ENCODE data around the gene DCAF6.
"Not testable (repeated sequence)": the region's sequence is repeated elsewhere in the genome, so short reads cannot be mapped to it uniquely, and the experiment has no call there.

The DCAF6 gene

GRCh38 chr1:167936068-167936929 lies at the start of gene DCAF6:
Gene DCAF6 (plus strand): TSS chr1:167936683. CDS start chr1:167936912, 229 bp downstream.
- peak; percentile 99 for DNase-seq
- TF ChIP-seq GATA1 (IDR thresholded peaks at IDR 0.05; ENCODE audit: low read depth, low read length): no peak
- TF ChIP-seq POLR2A (IDR thresholded peaks at IDR 0.05; ENCODE audit: low read length): peak; percentile 94

GRCh38 chr1:167887187-167887586 lies 49.3 kb upstream of the DCAF6 start:
- not testable (repeated sequence) for DNase-seq

GRCh38 chr1:167890400-167890799 lies 46.1 kb upstream of the DCAF6 start:
- no peak for DNase-seq
- TF ChIP-seq POLR2A (IDR thresholded peaks at IDR 0.05; ENCODE audit: low read length) (no peak), GATA1 (IDR thresholded peaks at IDR 0.05; ENCODE audit: low read depth, low read length) (no peak)

GRCh38 chr1:167893798-167894197 lies 42.7 kb upstream of the DCAF6 start:
- TF ChIP-seq GATA1 (IDR thresholded peaks at IDR 0.05; ENCODE audit: low read depth, low read length): no peak
- TF ChIP-seq POLR2A (IDR thresholded peaks at IDR 0.05; ENCODE audit: low read length): no peak
- DNase-seq: no peak

GRCh38 chr1:167898578-167899222 lies 37.8 kb upstream of the DCAF6 start:
- TF ChIP-seq GATA1 (IDR thresholded peaks at IDR 0.05; ENCODE audit: low read depth, low read length) (no peak), POLR2A (IDR thresholded peaks at IDR 0.05; ENCODE audit: low read length) (no peak)
- no peak for DNase-seq

GRCh38 chr1:167899253-167899681 lies 37.2 kb upstream of the DCAF6 start:
- no peak for DNase-seq
- no peak for TF ChIP-seq POLR2A (IDR thresholded peaks at IDR 0.05; ENCODE audit: low read length)
- TF ChIP-seq GATA1 (IDR thresholded peaks at IDR 0.05; ENCODE audit: low read depth, low read length): no peak

GRCh38 chr1:167900907-167901306 lies 35.6 kb upstream of the DCAF6 start:
- no peak for DNase-seq
- no peak for TF ChIP-seq GATA1 (IDR thresholded peaks at IDR 0.05; ENCODE audit: low read depth, low read length)
- no peak for TF ChIP-seq POLR2A (IDR thresholded peaks at IDR 0.05; ENCODE audit: low read length)

GRCh38 chr1:167904652-167905130 lies 31.8 kb upstream of the DCAF6 start:
- no peak for TF ChIP-seq GATA1 (IDR thresholded peaks at IDR 0.05; ENCODE audit: low read depth, low read length)
- no peak for TF ChIP-seq POLR2A (IDR thresholded peaks at IDR 0.05; ENCODE audit: low read length)
- DNase-seq: peak in 1 of 2 experiments; percentile 44

GRCh38 chr1:167905182-167905581 lies 31.3 kb upstream of the DCAF6 start:
- DNase-seq: no peak
- TF ChIP-seq GATA1 (IDR thresholded peaks at IDR 0.05; ENCODE audit: low read depth, low read length) (no peak), POLR2A (IDR thresholded peaks at IDR 0.05; ENCODE audit: low read length) (no peak)

GRCh38 chr1:167905671-167906070 lies 30.8 kb upstream of the DCAF6 start:
- no peak for DNase-seq
- no peak for TF ChIP-seq GATA1 (IDR thresholded peaks at IDR 0.05; ENCODE audit: low read depth, low read length)
- TF ChIP-seq POLR2A (IDR thresholded peaks at IDR 0.05; ENCODE audit: low read length): no peak

GRCh38 chr1:167909691-167910180 lies 26.7 kb upstream of the DCAF6 start:
- no peak for TF ChIP-seq GATA1 (IDR thresholded peaks at IDR 0.05; ENCODE audit: low read depth, low read length)
- no peak for TF ChIP-seq POLR2A (IDR thresholded peaks at IDR 0.05; ENCODE audit: low read length)
- DNase-seq: peak; percentile 35 to 56

GRCh38 chr1:167910530-167910929 lies 26.0 kb upstream of the DCAF6 start:
- DNase-seq: no peak
- TF ChIP-seq POLR2A (IDR thresholded peaks at IDR 0.05; ENCODE audit: low read length) (no peak), GATA1 (IDR thresholded peaks at IDR 0.05; ENCODE audit: low read depth, low read length) (no peak)

GRCh38 chr1:167911413-167911812 lies 25.1 kb upstream of the DCAF6 start:
- TF ChIP-seq GATA1 (IDR thresholded peaks at IDR 0.05; ENCODE audit: low read depth, low read length) (no peak), POLR2A (IDR thresholded peaks at IDR 0.05; ENCODE audit: low read length) (no peak)
- no peak for DNase-seq

- DNase-seq: no peak
- TF ChIP-seq GATA1 (IDR thresholded peaks at IDR 0.05; ENCODE audit: low read depth, low read length) (no peak), POLR2A (IDR thresholded peaks at IDR 0.05; ENCODE audit: low read length) (no peak)
These were observed 24.2 kb upstream of the DCAF6 start for GRCh38 chr1:167912294-167912693.
